BE2C (cell line): ENCODE data around the gene MOB3A.

Source experiments
- DNase-seq: peaks from one replicate; pipeline ENCODE4 v3.0.0-alpha.2; 2020
- H3K27me3 ChIP-seq: fragments of 250-450 bp; sonication (Bioruptor Pico); 2 replicates; pipeline ENCODE4 v1.5.1; 2020; ENCODE audit warnings: mild to moderate bottlenecking
- H3K36me3 ChIP-seq: fragments of 250-450 bp; sonication (Bioruptor Pico); 2 replicates; pipeline ENCODE4 v1.5.1; 2020; ENCODE audit warnings: mild to moderate bottlenecking
- H3K4me1 ChIP-seq: fragments of 250-450 bp; sonication (Bioruptor Pico); 2 replicates; pipeline ENCODE4 v1.5.1; 2020
- H3K4me3 ChIP-seq: 2 replicates; pipeline ENCODE4 v1.5.1; 2011; ENCODE audit warnings: low read depth, low read length
- H3K9me3 ChIP-seq: fragments of 250-450 bp; sonication (Bioruptor Pico); 2 replicates; pipeline ENCODE4 v1.5.1; 2020
- TF ChIP-seq, protein P1 (sequence below): IDR thresholded peaks from 2 replicates; pipeline ENCODE4 v1.5.1; 2012; ENCODE audit warnings: mild to moderate bottlenecking, low read depth, low read length

Gene MOB3A

DNA sequence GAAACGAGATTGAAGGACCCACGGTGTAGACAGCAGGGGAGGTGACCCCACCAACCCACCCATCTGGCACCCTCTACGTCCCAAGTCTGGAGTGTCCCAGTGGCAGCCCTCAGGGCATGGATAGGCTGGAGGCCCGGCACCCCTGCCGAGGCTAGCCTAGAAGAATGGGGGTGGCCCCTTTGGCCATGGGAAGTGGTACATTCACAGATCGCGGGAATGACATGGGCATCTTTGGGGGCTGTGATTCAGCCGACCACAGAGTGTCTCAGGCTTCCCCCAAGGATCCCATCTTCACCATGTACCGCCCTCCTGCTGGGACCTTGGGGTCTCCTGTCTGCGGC, 33.8 kb downstream of the MOB3A start:
- H3K4me3 ChIP-seq, result peak overlapping the region; percentile 70
- no peaks in the 10 kb centered on the region for H3K27me3 ChIP-seq
- H3K4me1 ChIP-seq, result peaks cover 22% of the 10 kb centered on the region
- H3K36me3 ChIP-seq, result no peaks in the 10 kb centered on the region
- TF ChIP-seq, protein P1, sequence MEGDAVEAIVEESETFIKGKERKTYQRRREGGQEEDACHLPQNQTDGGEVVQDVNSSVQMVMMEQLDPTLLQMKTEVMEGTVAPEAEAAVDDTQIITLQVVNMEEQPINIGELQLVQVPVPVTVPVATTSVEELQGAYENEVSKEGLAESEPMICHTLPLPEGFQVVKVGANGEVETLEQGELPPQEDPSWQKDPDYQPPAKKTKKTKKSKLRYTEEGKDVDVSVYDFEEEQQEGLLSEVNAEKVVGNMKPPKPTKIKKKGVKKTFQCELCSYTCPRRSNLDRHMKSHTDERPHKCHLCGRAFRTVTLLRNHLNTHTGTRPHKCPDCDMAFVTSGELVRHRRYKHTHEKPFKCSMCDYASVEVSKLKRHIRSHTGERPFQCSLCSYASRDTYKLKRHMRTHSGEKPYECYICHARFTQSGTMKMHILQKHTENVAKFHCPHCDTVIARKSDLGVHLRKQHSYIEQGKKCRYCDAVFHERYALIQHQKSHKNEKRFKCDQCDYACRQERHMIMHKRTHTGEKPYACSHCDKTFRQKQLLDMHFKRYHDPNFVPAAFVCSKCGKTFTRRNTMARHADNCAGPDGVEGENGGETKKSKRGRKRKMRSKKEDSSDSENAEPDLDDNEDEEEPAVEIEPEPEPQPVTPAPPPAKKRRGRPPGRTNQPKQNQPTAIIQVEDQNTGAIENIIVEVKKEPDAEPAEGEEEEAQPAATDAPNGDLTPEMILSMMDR, result no peak
- no peak for DNase-seq
- no peaks in the 10 kb centered on the region for H3K9me3 ChIP-seq

DNA sequence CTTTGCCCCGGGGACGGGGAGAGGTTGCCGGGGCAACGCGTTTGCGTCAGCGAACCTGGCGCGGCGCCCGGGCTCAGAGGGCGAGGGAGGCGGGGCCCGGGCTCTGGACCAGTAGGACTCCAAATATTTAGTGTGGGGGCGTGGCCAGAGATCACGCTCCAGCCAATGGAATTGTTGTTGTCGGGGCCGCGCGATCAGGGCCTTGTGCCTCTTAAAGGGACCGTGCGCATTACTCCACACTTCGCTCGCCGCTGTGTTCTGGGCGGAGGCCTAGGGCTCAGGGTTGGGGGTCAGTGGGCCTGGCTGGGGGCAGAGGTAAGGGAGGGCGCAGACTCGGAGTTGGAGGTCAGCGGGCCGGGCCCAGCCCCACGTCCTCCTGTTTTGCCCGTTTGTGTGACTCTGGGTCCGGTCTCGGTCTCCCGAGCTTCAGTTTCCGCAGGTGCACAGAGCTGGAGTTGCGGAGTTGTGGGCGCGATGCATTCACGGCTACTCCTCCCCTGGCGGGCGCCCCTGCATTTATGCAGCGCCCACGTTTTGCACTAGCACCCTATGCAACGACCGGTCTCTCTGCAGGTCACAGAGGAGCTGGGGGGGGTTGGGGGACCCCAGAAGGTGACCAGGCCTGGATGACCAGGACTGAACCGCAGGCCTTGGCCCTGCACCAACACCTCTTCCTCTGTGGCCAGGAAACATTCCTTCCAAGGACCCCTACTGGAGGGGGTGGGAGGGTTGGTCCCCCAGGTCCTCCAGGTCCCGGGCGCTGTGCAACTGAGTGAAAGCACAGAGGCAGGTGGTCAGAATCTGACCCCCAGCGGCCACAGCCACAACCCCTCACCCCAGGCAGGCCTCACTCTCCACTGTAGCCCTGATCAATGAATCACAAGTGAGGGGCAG, 34.4 kb downstream of the MOB3A start:
- Histone ChIP-seq H3K9me3 (no peaks in the 10 kb centered on the region), H3K36me3 (no peaks in the 10 kb centered on the region), H3K4me3 (peak overlapping the region; percentile 70), H3K27me3 (no peaks in the 10 kb centered on the region), H3K4me1 (peaks cover 22% of the 10 kb centered on the region)
- peak; percentile 100 for DNase-seq
- TF ChIP-seq, protein P1, result no peak

DNA sequence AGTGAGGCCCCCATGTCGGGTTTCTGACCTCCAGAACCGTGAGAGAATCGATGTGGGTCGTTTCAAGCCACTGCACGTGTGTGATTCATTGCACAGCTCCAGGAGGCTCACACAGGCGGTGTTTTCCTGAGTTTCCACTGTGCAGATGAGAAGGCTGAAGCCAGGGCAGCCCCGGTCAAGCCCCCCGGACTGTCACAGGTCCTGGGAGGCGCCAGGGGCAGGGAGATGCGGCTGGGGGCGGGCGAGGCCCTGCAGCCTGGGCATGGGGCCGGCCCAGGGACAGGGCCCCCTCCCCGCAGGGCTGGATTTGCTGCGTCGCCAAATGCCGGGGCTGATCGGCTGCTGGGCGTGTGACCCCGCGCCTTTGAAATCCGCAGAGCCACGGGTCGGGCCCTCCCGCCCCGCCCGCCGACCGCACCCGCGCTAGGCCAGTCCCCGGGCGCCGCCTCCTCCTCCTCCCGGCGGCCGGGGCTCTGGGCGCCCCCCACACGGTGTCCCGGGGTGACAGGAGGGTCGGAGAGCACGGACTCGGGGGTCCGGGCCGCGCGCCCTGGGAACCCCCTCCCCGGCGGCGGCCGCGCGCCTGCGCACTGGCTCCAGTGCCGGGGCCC, 35.1 kb downstream of the MOB3A start:
- H3K27me3 ChIP-seq, result no peaks in the 10 kb centered on the region
- no peaks in the 10 kb centered on the region for H3K9me3 ChIP-seq
- H3K4me3 ChIP-seq, result peak overlapping the region; percentile 63
- peaks cover 22% of the 10 kb centered on the region for H3K4me1 ChIP-seq
- TF ChIP-seq, protein P1, result no peak
- peak; percentile 66 for DNase-seq
- no peaks in the 10 kb centered on the region for H3K36me3 ChIP-seq

DNA sequence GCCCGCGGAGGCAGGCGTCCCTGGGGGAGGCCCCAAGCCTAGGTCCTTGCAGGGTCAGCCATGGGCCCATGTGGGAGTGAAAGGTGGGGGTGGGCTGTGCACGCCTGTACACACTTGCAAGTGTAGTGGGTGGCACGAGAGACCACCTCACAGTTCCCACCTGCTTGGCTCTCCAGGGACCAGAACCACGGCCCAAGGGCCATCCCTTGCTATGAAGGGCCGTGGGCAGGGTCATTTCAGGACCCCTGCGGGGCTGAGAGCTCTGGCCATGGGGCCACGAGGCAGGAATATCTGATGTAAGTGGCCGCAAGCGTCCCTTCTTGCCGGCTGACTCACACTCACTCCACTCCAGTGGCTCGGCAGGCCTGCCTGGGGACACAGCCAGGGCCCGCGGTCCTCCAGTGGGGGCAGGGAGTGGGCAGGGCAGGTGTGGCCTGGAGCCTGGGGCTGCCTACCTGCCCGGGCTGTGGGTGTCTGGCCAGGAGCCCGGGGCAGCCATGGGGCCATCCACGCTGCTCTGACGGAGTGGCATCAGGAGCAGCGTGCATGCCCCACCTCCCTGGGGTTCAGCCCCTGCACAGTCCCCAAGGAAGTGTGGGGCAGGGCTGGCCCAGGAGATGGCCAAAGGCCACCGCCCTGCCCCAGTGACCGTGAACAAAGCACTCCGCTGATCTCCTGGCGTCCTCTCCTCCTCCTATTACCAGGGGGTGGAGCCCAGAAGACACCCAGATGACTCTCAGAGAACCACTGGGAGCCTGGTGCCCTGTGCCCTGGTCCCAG, 36.5 kb downstream of the MOB3A start:
- Histone ChIP-seq H3K27me3 (no peaks in the 10 kb centered on the region), H3K36me3 (no peaks in the 10 kb centered on the region), H3K4me3 (no peak overlapping the region; the same call in 1 of the 2 replicates), H3K9me3 (no peaks in the 10 kb centered on the region), H3K4me1 (peaks cover 18% of the 10 kb centered on the region)
- peak; percentile 53 for DNase-seq
- TF ChIP-seq, protein P1, result no peak

DNA sequence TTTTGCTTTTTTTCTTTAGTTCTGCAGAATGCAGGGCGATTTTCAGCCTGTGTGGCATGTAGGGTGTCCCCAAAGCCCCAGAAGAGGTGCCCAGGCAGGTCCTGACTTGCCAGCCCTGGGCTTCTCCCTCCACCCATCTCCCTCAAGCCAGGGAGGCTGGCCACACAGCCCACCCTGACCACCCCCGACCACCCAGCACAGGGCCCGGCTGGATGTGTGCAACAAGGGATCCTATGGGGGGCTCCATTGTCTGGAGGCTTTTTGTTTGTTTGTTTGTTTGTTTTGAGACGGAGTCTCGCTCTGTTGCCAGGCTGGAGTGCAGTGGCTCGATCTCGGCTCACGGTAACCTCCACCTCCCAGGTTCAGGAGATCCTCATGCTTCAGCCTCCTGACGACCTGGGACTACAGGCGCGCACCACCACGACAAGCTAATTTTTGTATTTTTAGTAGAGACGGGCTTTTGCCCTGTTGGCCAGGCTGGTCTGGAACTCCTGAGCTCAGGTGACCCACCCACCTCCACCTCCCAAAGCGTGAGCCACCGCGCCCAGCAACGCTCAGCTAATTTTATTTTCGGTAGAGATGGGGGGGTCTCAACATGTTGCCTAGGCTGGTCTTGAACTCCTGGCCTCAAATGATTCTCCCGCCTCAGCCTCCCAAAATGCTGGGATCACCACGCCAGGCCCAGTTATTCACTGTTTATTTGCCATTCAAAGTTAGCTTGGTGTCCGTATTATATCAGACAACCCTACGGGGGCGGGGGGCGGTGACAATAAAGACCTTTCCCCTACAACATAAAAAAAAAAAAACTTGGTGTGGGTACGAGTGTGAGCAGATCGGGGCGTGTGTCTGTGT, 37.3 kb downstream of the MOB3A start:
- H3K9me3 ChIP-seq, result no peaks in the 10 kb centered on the region
- no peaks in the 10 kb centered on the region for H3K27me3 ChIP-seq
- DNase-seq, result no peak
- peaks cover 18% of the 10 kb centered on the region for H3K4me1 ChIP-seq
- TF ChIP-seq, protein P1, result no peak
- no peaks in the 10 kb centered on the region for H3K36me3 ChIP-seq
- no peak overlapping the region for H3K4me3 ChIP-seq
